ENCODE results near the gene RPGRIP1. TPM values are rescaled to one million over a fixed set of nuclear protein-coding genes. Genes with fewer than 3 reads are reported as not detected.

Gene RPGRIP1
- total RNA-seq, 1 experiment from 2014 or later: 0.50 TPM

- TF ChIP-seq SMAD4 (CRISPR knock-in tag; IDR thresholded peaks at IDR 0.05) (no peak), NR3C1 (CRISPR knock-in tag; conservative IDR thresholded peaks at IDR 0.05; ENCODE audit: low read depth) (no peak)
Observed at GRCh38 chr14:21234112-21234511, 45.8 kb upstream of the RPGRIP1 start (continued).

- TF ChIP-seq NFE2L1 (CRISPR knock-in tag; IDR thresholded peaks at IDR 0.05): no peak
- no peak for TF ChIP-seq KAT7 (CRISPR knock-in tag; IDR thresholded peaks at IDR 0.05; ENCODE audit: borderline replicate concordance)
- no peak for TF ChIP-seq MYBL2 (CRISPR knock-in tag; IDR thresholded peaks at IDR 0.05)
- TF ChIP-seq ESRRA (CRISPR knock-in tag; IDR thresholded peaks at IDR 0.05; ENCODE audit: borderline replicate concordance): no peak
- TF ChIP-seq PREB (CRISPR knock-in tag; IDR thresholded peaks at IDR 0.05; ENCODE audit: borderline replicate concordance): no peak
- TF ChIP-seq ZNF121 (CRISPR knock-in tag; IDR thresholded peaks at IDR 0.05): no peak
- no peak for TF ChIP-seq STAT6 (CRISPR knock-in tag; conservative IDR thresholded peaks at IDR 0.05; ENCODE audit: low read depth)
- no peak for TF ChIP-seq SMAD4 (CRISPR knock-in tag; IDR thresholded peaks at IDR 0.05)
- TF ChIP-seq ZBTB21 (CRISPR knock-in tag; IDR thresholded peaks at IDR 0.05; ENCODE audit: borderline replicate concordance): no peak
- no peak for TF ChIP-seq CBFB (CRISPR knock-in tag; IDR thresholded peaks at IDR 0.05; ENCODE audit: low read depth)
- TF ChIP-seq SP1 (CRISPR knock-in tag; conservative IDR thresholded peaks at IDR 0.05): no peak
- TF ChIP-seq TEAD1 (CRISPR knock-in tag; IDR thresholded peaks at IDR 0.05): no peak
- no peak for TF ChIP-seq E2F4 (CRISPR knock-in tag; IDR thresholded peaks at IDR 0.05; ENCODE audit: borderline replicate concordance, low read depth)
- no peak for TF ChIP-seq ZNF671 (CRISPR knock-in tag; IDR thresholded peaks at IDR 0.05)
- TF ChIP-seq FOXK1 (CRISPR knock-in tag; IDR thresholded peaks at IDR 0.05): no peak
- no peak for TF ChIP-seq NR1H2 (CRISPR knock-in tag; IDR thresholded peaks at IDR 0.05)
- TF ChIP-seq ZNF263 (CRISPR knock-in tag; IDR thresholded peaks at IDR 0.05; ENCODE audit: low read depth): no peak
- no peak for TF ChIP-seq CDX4 (CRISPR knock-in tag; IDR thresholded peaks at IDR 0.05; ENCODE audit: borderline replicate concordance)
- no peak for TF ChIP-seq CREB1 (CRISPR knock-in tag; IDR thresholded peaks at IDR 0.05)
- H3K4me1 Mint-ChIP-seq: peaks cover 67% of the 10 kb centered on the region
- POLR2A ChIA-PET: interaction anchor here (1.0 kb wide), 1 partner anchor 8 kb away, joined by 3 read pairs; no protein-coding TSS in a partner anchor
- DNase-seq (ENCODE audit: low spot score) (no peak), ATAC-seq (no peak)
- peaks cover 69% of the 10 kb centered on the region for H3K36me3 Mint-ChIP-seq
- no peaks in the 10 kb centered on the region for H3K27me3 Mint-ChIP-seq (ENCODE audit: low read depth)
- peak overlapping the region; percentile 93 for H3K27ac Mint-ChIP-seq
- no peak overlapping the region for H3K4me3 Mint-ChIP-seq
- CTCF ChIA-PET: no interaction called here
- no peaks in the 10 kb centered on the region for H3K9me3 Mint-ChIP-seq
Observed at GRCh38 chr14:21236948-21237797, 42.7 kb upstream of the RPGRIP1 start.

All from WTC11 (cell line).